OCI-LY1 (cell line): ENCODE results near the gene PABPC1L.

Experiments
- CTCF ChIP-seq: fragments of 200-600 bp; sonication (generic), shearing (Covaris generic); IDR thresholded peaks from 2 replicates; pipeline ENCODE4 v1.5.1; 2017; ENCODE audit warnings: mild to moderate bottlenecking, antibody characterized with exemption, low read length, moderate library complexity, mixed read lengths
- EZH2 ChIP-seq: fragments of 200-600 bp; sonication (generic), shearing (Covaris generic); IDR thresholded peaks from 2 replicates; pipeline ENCODE4 v1.8.0; 2017; ENCODE audit warnings: borderline replicate concordance, mixed run types, mild to moderate bottlenecking, antibody characterized with exemption, low read length, moderate library complexity, mixed read lengths

GRCh38 chr20:44948513-44948912 is 38.7 kb downstream of the PABPC1L start:
- no peak for TF ChIP-seq CTCF
- no peak for TF ChIP-seq EZH2
